PC-9 (cell line): ENCODE results near the gene NUTF2.

Source experiments
- EZH2 ChIP-seq: fragments of 200-600 bp; sonication (generic); IDR thresholded peaks from 2 replicates; pipeline ENCODE4 v1.8.0; 2017; ENCODE audit warnings: antibody characterized with exemption, low read depth
- TF ChIP-seq, protein P1 (sequence below): fragments of 200-600 bp; sonication (generic); conservative IDR thresholded peaks from 2 replicates; pipeline ENCODE4 v1.6.1; 2017; ENCODE audit warnings: mixed run types, antibody characterized with exemption, mild to moderate bottlenecking, moderate library complexity

DNA sequence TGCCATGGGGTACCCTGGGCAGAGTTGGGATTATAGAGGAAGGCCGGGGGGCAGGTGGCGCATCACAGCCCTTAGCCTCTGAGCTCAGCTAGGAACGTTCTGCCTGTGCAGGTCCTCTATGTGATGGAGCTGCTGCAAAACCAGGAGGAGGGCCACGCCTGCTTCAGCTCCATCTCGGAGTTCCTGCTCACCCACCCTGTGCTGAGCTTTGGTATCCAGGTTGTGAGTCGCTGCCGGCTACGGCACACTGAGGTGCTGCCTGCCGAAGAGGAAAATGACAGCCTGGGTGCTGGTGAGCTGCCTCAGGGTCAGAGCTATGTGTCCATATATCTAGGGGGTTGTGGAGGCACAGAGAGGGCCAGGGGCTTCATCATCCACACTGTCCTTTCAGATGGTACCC is 32.1 kb downstream of the NUTF2 start:
- TF ChIP-seq EZH2 = no peak
- TF ChIP-seq, protein P1, sequence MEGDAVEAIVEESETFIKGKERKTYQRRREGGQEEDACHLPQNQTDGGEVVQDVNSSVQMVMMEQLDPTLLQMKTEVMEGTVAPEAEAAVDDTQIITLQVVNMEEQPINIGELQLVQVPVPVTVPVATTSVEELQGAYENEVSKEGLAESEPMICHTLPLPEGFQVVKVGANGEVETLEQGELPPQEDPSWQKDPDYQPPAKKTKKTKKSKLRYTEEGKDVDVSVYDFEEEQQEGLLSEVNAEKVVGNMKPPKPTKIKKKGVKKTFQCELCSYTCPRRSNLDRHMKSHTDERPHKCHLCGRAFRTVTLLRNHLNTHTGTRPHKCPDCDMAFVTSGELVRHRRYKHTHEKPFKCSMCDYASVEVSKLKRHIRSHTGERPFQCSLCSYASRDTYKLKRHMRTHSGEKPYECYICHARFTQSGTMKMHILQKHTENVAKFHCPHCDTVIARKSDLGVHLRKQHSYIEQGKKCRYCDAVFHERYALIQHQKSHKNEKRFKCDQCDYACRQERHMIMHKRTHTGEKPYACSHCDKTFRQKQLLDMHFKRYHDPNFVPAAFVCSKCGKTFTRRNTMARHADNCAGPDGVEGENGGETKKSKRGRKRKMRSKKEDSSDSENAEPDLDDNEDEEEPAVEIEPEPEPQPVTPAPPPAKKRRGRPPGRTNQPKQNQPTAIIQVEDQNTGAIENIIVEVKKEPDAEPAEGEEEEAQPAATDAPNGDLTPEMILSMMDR = no peak
